Mucosa of stomach (tissue), 1 donor: ENCODE results near the gene ARSG.

Source experiments
- H3K27me3 ChIP-seq: one replicate; pipeline ENCODE4 v1.7.0; 2013; ENCODE audit warnings: mild to moderate bottlenecking, low read length; ENCODE audit not compliant: control insufficient read depth, insufficient read depth
- H3K36me3 ChIP-seq: one replicate; pipeline ENCODE4 v1.7.0; 2013; ENCODE audit warnings: low read length; ENCODE audit not compliant: control insufficient read depth, insufficient read depth
- H3K4me1 ChIP-seq: one replicate; pipeline ENCODE4 v1.7.0; 2013; ENCODE audit warnings: mild to moderate bottlenecking, low read length; ENCODE audit not compliant: control insufficient read depth, insufficient read depth
- H3K4me3 ChIP-seq: one replicate; pipeline ENCODE4 v1.7.0; 2013; ENCODE audit warnings: low read length
- H3K9ac ChIP-seq: one replicate; pipeline ENCODE4 v1.7.0; 2013; ENCODE audit warnings: mild to moderate bottlenecking, low read length, moderate library complexity
- H3K9me3 ChIP-seq: one replicate; pipeline ENCODE4 v1.7.0; 2013; ENCODE audit warnings: mild to moderate bottlenecking, low read length, moderate library complexity; ENCODE audit not compliant: control insufficient read depth
- donor health status: Pancreatic carcinoma.

ARSG gene

GRCh38 chr17:68385490-68386215, 94.4 kb downstream of the ARSG start:
- Histone ChIP-seq H3K4me1 (no peaks in the 10 kb centered on the region), H3K27me3 (no peaks in the 10 kb centered on the region), H3K9me3 (no peaks in the 10 kb centered on the region), H3K4me3 (no peak overlapping the region), H3K9ac (no peak overlapping the region), H3K36me3 (no peaks in the 10 kb centered on the region)

- no peak overlapping the region for H3K9ac ChIP-seq
- H3K4me1 ChIP-seq: no peaks in the 10 kb centered on the region
- no peak overlapping the region for H3K4me3 ChIP-seq
- no peaks in the 10 kb centered on the region for H3K36me3 ChIP-seq
- no peaks in the 10 kb centered on the region for H3K9me3 ChIP-seq
- H3K27me3 ChIP-seq: no peaks in the 10 kb centered on the region
Observed at GRCh38 chr17:68387435-68388218, 96.3 kb downstream of the ARSG start.

- Histone ChIP-seq H3K4me3 (no peak overlapping the region), H3K4me1 (no peaks in the 10 kb centered on the region), H3K36me3 (no peaks in the 10 kb centered on the region), H3K9ac (no peak overlapping the region), H3K9me3 (no peaks in the 10 kb centered on the region), H3K27me3 (no peaks in the 10 kb centered on the region)
Observed at GRCh38 chr17:68389041-68389440, 97.7 kb downstream of the ARSG start.

DNA sequence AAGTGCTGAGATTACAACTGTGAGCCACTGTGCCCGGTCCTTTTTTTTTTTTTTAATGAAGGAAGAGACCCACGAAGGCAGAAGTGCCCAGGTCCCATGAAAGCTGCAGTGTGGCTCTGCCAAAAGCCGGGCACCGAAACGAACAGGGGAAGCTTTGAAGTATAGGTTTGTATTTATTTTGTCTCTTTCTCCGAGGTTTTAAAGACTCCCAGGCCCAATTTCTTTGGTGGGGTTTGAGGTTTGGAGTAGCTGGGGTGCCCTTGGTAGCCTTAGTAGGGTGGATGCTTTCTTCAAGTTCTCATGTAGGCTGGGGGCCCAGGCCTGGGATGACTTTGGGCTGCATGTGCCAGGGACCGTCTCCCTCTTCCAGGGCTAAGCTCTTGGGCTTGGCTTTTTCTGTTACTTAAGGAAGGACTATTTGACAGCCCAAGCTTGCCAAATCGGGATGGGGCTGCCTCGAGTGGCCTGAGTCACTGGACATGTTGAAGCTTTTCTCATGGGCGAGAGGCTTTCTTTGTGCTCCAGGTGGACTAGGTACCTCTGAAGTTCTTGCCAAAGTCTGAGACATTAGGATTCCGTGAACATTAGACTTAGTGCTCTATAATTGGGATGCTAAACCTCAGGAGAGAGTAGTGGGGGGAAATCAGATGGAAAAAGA, 99.7 kb downstream of the ARSG start:
- no peak overlapping the region for H3K4me3 ChIP-seq

GRCh38 chr17:68391561-68392268, 100.4 kb downstream of the ARSG start:
- no peak overlapping the region for H3K9ac ChIP-seq
- no peaks in the 10 kb centered on the region for H3K9me3 ChIP-seq
- H3K4me3 ChIP-seq: no peak overlapping the region
- no peaks in the 10 kb centered on the region for H3K27me3 ChIP-seq
- no peaks in the 10 kb centered on the region for H3K4me1 ChIP-seq
- H3K36me3 ChIP-seq: no peaks in the 10 kb centered on the region

More for the DNA sequence above, 99.7 kb downstream of the ARSG start:
- Histone ChIP-seq H3K27me3 (no peaks in the 10 kb centered on the region), H3K4me1 (no peaks in the 10 kb centered on the region), H3K36me3 (no peaks in the 10 kb centered on the region), H3K9me3 (no peaks in the 10 kb centered on the region), H3K9ac (no peak overlapping the region)

DNA sequence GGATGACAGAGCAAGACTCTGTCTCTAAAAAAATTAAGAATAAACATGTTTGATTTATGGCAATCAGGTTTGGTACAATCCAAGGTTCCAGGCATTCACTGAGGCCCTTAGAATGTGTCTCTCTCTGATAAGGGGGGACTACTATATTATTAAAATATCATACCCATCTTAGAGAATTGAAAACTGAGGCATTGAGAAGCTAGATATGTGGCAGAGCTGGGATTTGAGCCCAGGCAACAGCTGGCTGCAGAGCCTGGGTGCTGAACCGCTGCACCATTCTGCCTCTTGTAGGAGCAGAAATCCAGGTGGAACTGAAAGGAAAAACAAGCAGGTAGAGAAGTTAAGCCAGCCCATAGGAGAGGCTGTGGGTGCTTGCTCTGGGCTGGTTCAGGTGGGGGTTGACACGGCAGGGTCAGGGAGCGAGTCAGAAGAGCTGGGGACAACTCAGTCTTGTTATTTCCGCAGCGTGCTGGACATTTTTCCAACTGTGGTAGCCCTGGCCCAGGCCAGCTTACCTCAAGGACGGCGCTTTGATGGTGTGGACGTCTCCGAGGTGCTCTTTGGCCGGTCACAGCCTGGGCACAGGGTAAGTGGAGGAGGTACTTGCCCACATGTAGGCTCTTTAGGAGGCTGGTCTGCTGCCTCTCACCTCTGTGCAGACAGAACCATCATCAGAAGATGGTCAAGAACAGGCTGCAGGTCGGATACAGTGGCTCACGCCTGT, 103.5 kb downstream of the ARSG start:
- no peaks in the 10 kb centered on the region for H3K27me3 ChIP-seq
- H3K36me3 ChIP-seq: no peaks in the 10 kb centered on the region
- H3K4me1 ChIP-seq: no peaks in the 10 kb centered on the region
- no peak overlapping the region for H3K4me3 ChIP-seq
- no peak overlapping the region for H3K9ac ChIP-seq
- H3K9me3 ChIP-seq: no peaks in the 10 kb centered on the region

- H3K9me3 ChIP-seq: no peaks in the 10 kb centered on the region
- no peaks in the 10 kb centered on the region for H3K4me1 ChIP-seq
- H3K4me3 ChIP-seq: no peak overlapping the region
- H3K36me3 ChIP-seq: no peaks in the 10 kb centered on the region
- H3K9ac ChIP-seq: no peak overlapping the region
- no peaks in the 10 kb centered on the region for H3K27me3 ChIP-seq
Observed at GRCh38 chr17:68396226-68397107, 105.2 kb downstream of the ARSG start.

GRCh38 chr17:68397108-68397536, 105.8 kb downstream of the ARSG start:
- Histone ChIP-seq H3K4me1 (no peaks in the 10 kb centered on the region), H3K9ac (no peak overlapping the region), H3K9me3 (no peaks in the 10 kb centered on the region)

DNA sequence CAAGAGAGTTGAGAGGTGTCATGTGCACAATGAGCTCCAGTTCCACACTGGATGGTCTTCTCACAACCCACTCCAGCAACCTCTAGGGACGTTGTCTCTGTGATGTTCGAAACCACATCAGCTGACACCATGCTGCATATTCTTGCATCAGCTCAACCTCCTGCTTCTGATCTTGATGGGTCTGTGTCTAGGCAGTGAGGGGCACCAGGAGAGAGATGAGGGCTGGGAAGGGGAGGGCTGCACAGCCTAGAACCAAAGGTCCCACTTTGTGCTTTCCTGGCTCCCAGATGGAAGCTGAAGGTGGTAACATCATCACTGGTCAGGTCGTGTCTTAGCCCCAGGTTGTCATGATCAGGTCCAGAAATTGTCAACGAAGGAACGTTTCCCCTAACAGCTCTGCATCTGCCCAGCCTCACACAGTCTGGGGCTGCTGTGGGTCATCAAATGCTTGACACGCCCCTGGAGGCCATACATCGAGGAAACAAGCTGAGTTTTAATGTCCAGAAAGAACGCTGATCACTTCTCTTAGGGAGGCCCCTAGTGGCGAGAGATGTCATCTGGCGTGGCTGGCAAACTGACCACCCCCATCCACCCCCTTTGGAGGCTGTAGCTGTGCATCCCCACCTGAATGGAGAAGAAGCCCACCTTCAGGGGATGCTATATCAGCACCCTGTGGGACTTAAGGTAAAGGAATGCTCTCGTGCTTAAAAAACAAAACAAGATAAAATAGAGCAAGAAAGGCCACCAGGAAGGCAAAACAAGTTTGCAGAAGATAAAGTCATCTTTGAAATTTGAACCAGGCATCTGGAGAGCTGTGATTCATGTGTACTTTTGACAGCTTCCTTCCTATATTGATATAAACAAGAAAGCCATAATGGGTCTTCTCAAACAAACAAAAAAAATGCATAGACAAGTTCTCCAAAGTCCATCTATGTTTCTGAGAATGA, 107.7 kb downstream of the ARSG start:
- H3K4me3 ChIP-seq: no peak overlapping the region
- no peaks in the 10 kb centered on the region for H3K36me3 ChIP-seq
- H3K27me3 ChIP-seq: no peaks in the 10 kb centered on the region
- no peak overlapping the region for H3K9ac ChIP-seq
- no peaks in the 10 kb centered on the region for H3K4me1 ChIP-seq
- H3K9me3 ChIP-seq: no peaks in the 10 kb centered on the region

More at GRCh38 chr17:68397108-68397536, 105.8 kb downstream of the ARSG start:
- Histone ChIP-seq H3K27me3 (no peaks in the 10 kb centered on the region), H3K36me3 (no peaks in the 10 kb centered on the region), H3K4me3 (no peak overlapping the region)
